HG02763 (cell line): ENCODE measurements around the gene TEKT4.
"Not testable (repeated sequence)": the region's sequence is repeated elsewhere in the genome, so short reads cannot be mapped to it uniquely, and the experiment has no call there.

ENCODE experiments used
- ATAC-seq: cut with Tn5 transposase; IDR thresholded peaks from one replicate; pipeline ENCODE4 v1.9.1; 2021; ENCODE audit warnings: mild to moderate bottlenecking, moderate library complexity; ENCODE audit not compliant: unreplicated experiment

The TEKT4 gene

DNA sequence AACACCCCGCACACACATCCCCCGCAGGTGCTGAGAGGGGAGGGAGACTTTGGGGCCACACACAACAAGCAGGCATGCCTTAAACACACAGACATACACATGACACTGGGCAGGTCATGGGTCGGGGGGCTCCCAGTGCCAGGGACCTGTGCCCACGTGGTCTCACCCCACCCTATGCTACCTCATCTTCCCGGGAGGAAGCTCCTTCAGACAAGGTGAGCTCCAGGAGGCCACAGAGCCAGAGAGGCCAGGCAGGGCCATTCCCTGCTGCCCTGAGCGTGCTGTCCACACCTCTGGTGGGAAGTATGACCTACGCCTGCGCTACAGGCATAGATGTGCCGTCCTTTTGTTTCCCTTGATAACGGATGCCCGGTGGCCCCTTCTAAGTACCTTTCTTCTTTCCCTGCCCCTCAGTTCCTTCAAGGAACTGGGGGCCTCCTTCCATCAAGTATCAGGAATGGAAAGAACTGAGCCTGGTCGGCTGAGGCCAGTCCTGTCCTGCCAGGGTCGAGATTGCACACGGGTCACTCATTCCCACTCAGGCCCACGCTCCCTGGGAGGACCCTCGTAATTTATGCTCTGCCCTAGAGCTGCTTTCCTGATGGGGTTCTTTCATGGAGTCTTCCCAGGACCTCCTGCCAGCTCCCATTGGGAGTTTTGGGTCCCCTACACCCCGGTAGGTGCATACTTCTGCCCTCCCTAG is 4.7 kb downstream of the TEKT4 start:
- ATAC-seq: no peak

DNA sequence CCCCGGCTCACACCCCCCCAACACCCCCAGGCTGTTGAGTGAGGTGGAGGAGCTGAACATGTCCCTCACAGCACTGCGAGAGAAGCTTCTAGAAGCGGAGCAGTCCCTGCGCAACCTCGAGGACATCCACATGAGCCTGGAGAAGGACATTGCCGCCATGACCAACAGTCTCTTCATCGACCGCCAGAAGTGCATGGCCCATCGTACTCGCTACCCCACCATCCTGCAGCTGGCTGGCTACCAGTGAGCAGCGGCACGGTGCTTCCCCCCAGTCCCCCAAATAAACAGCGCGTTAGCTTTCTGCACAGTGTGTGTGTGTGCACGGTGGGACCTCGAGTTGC is 5.3 kb downstream of the TEKT4 start:
- no peak for ATAC-seq

DNA sequence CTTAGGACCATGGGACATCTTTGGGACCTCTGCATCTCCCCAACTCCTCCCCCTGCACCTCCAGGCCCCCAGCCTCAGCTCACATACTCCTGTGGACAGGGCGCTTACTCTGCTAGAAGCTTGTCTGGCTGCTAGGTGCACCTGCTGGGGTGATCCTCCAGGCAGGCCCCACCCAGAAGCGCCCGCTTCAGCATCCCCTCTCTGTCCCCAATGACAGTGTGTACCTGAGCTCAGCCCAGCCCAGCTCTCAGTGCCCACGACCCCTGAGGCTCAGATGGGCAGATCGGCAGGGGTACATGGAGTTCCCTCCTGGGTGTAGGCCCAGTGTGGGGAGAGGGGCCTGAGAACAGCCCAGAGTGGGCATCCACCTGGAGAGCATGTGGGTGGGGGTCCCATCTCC is 5.9 kb downstream of the TEKT4 start:
- no peak for ATAC-seq

- ATAC-seq: not testable (repeated sequence)
Measured at GRCh38 chr2:94878575-94878974, 7.3 kb downstream of the TEKT4 start.

DNA sequence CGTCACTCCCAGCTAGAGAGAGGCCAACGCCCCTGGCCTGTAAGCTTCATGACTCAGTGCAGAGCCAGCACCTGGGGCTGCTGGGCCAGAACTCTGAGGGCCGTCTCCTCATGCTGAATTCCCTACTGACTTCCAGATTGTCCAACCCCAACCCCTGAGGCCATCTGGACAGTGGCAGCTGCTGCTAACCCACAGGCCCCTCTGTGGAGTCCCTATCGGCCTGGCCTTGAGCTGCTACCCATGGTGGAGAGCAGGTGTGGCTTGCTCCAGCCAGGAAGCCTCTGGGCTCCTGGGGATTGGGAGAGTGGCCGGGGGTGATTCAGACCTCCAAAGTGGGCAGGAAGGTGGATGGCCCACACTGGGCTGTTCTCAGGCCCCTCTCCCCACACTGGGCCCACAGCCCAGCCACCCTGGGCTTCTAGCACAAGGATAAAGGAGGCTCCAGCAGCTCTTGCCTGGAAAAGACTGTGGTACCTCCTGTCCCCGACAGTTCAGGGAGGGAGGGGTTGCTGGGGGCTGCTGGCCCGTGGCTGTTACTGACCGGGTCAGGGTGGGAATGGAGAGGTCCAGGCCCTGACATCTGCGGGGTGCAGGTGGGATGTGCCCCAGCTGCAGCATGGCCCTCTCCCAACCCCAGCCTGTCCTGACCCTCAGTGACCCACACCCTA is 8.2 kb downstream of the TEKT4 start:
- no peak for ATAC-seq

- no peak for ATAC-seq
Measured at GRCh38 chr2:94879982-94880377, 8.8 kb downstream of the TEKT4 start.

- no peak for ATAC-seq
Measured at GRCh38 chr2:94880507-94880906, 9.3 kb downstream of the TEKT4 start.

DNA sequence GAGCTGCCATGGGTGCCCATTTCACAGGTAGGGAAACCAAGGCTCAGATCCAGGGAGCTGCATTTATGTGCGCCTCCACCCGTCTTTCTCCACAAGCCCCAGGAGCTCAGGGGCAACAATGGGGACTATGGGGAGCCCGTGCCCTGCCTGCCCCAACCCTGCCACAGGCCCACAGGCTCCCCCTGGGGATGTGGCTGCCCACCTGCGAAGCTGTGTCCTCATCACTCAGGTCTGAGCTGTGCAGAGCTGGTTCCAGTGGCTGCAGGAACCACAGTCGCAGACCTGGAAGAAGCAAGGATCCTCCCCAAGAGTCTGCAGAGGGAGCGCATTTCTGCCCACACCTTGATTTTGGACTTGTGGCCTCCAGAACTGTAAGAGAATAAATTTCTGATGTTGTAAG is 9.8 kb downstream of the TEKT4 start:
- ATAC-seq: no peak

DNA sequence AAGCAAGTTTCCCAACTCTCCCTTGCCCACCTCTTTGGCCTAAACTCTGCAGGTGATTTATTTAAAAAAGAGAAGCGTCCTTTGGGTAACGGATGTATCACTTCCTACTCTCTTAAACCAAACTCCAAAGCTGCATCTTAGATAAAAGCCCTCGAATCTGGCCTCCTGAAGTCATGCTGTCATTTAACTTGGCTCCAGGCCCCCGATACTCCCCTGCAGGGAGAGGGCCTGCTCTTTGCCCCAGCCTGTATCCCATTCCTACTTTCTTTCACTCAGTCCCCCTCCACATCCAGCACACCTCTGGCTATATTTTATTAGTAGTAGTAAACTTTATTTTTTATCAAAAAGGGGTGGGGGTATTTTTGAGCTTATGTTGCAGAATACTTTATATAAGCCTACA is 19.0 kb downstream of the TEKT4 start:
- ATAC-seq: no peak

DNA sequence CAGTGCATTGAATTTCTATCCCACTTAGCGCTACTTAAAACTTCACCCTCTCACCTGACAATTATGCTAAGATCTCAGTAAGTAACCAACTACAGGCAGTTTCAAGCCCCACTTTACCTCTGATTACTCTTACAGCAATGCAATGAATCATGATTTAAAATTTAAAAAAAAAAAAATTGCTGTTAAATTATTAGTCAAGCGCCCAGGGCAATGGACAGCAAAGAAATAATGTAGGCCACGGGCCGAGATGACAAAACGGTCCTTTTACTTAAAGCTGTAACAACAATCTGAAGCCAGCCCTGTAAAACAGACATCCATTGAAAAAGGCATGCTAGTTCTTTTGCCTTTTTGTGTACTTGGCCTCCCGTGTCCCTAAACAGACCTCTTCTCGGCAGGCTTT is 24.0 kb downstream of the TEKT4 start:
- not testable (repeated sequence) for ATAC-seq

DNA sequence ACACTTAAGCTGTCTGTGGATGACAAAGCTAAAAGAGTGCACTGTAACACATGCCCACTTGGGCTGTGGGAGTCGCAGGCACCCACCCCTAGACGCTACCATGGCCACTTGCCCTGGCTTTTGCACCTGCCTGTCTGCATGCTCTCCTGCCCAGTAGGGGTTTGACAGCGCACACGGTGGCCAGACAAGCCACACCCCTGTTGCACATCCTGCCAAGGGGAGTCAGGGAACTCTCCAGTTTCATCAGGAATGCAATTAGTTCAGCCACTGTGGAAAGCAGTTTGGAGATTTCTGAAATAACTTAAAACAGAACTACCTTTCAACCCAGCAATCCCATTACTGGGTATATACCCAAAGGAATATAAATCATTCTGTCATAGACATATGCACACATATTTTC is 35.7 kb downstream of the TEKT4 start:
- ATAC-seq: not testable (repeated sequence)

- no peak for ATAC-seq
Measured at GRCh38 chr2:94923196-94923595, 52.0 kb downstream of the TEKT4 start.

DNA sequence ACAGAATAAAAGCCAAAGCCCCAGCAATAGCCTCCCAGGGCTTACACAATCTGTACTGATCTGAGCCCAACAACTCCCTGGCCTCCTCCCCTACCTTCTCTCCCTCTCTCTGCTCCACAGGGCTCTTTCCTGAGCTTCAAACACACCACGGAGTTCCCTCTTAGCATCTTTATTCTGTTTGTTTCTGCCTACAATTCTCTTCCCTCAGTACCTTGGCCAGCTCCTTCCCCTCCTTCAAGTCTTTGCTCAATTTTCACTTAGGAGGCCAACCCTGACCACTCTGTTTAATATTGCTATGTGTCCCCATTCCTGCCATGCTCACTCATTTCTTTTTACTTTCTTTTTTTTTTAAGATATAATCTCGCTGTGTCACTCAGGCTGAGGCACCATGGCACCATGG is 53.8 kb downstream of the TEKT4 start:
- ATAC-seq: not testable (repeated sequence)
